ENCODE measurements around the gene CCDC57. TPM values are rescaled to one million over a fixed set of nuclear protein-coding genes. Genes with fewer than 3 reads are reported as not detected.
A peak's percentile ranks its signal among the peaks of the same experiment; 100 is the strongest.

Gene CCDC57
- total RNA-seq, 4 donors from 2014 or later, result 8.4 to 21.6 (median 16.4) TPM

- Histone ChIP-seq H3K27me3 (no peaks in the 10 kb centered on the region), H3K4me3 (no peak overlapping the region), H3K36me3 (peaks cover 6 to 33% (median 28%) of the 10 kb centered on the region in 4 donors), H3K9me3 (no peaks in the 10 kb centered on the region), H3K4me1 (peaks cover 70 to 96% (median 89%) of the 10 kb centered on the region in 4 donors), H3K27ac (replicated peaks in 1 of 4) (peak overlapping the region; percentile 81 to 89 (median 85))
- intact Hi-C loops (cut with DNase I), result loop anchor here (5.0 kb wide), 1 partner anchor 57 kb away; no protein-coding TSS in a partner anchor
- DNase-seq (ENCODE audit: extremely low spot score), result no peak
- WGBS, result 73% methylated on average over 19 of the region's 19 CpGs
- TF ChIP-seq POLR2AphosphoS5 (IDR thresholded peaks at IDR 0.05), result no peak
- TF ChIP-seq POLR2A (IDR thresholded peaks at IDR 0.05; ENCODE audit: low read depth), result no peak
- TF ChIP-seq, protein P1, sequence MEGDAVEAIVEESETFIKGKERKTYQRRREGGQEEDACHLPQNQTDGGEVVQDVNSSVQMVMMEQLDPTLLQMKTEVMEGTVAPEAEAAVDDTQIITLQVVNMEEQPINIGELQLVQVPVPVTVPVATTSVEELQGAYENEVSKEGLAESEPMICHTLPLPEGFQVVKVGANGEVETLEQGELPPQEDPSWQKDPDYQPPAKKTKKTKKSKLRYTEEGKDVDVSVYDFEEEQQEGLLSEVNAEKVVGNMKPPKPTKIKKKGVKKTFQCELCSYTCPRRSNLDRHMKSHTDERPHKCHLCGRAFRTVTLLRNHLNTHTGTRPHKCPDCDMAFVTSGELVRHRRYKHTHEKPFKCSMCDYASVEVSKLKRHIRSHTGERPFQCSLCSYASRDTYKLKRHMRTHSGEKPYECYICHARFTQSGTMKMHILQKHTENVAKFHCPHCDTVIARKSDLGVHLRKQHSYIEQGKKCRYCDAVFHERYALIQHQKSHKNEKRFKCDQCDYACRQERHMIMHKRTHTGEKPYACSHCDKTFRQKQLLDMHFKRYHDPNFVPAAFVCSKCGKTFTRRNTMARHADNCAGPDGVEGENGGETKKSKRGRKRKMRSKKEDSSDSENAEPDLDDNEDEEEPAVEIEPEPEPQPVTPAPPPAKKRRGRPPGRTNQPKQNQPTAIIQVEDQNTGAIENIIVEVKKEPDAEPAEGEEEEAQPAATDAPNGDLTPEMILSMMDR (IDR thresholded peaks at IDR 0.05), result no peak
- no peak for TF ChIP-seq EP300 (IDR thresholded peaks at IDR 0.05)
These were observed 22.6 kb upstream of the CCDC57 start for GRCh38 chr17:82235056-82235774.

DNA sequence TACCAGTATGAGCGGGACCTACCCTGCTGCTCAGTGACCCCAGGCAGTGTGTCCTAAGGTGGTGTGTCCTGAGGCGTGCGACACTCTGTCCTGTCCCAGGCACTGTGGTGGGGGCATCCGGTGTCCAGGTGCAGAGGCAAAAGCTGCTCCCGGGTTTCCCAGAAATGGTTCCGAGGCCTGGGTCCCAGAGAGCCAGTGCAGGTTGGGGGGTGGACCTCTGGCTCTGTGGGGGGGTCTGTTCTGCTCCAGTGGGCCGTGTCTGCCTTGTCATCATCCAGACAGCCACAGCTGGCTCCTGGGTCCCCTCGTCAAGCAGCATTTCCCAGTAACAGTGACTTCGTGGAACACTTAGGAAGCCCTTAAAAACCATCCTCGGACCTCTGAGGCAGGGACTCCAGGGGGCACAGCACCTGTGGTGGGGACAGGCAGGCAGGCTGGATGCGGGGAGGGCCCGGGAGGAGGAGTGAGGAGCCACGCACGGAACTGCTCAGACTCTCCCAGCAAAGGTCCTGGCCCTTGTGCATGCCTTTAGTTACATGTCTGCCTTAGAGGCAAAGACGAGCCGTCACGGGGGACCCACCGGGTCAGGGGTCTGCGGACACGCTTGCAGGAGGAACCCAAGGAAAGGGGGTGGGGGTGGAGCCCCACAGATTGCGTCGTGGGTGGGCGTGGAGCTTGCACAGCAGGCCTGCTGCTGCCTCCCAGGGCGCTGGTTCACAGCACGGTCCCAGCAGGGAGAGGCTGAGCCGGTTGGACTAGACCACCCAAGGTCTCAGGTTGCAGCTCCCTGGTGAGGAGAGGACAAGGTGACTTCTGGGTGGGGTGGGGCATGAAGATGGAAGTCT lies 21.8 kb upstream of the CCDC57 start:
- Histone ChIP-seq H3K4me3 (no peak overlapping the region), H3K27me3 (no peaks in the 10 kb centered on the region), H3K9me3 (no peaks in the 10 kb centered on the region), H3K4me1 (peaks cover 70 to 96% (median 89%) of the 10 kb centered on the region in 4 donors), H3K27ac (replicated peaks in 1 of 4) (peak overlapping the region in 2 of 4 donors; percentile 88 to 89), H3K36me3 (peaks cover 6 to 26% (median 22%) of the 10 kb centered on the region in 4 donors)
- TF ChIP-seq POLR2AphosphoS5 (IDR thresholded peaks at IDR 0.05) (no peak), EP300 (IDR thresholded peaks at IDR 0.05) (no peak), POLR2A (IDR thresholded peaks at IDR 0.05; ENCODE audit: low read depth) (no peak)
- TF ChIP-seq, protein P1 (IDR thresholded peaks at IDR 0.05), result no peak
- intact Hi-C loops (cut with DNase I), result loop anchor here (5.0 kb wide), 1 partner anchor 58 kb away; no protein-coding TSS in a partner anchor
- 57% methylated on average over 22 of the region's 26 CpGs for WGBS
- no peak for DNase-seq (ENCODE audit: extremely low spot score)

- Histone ChIP-seq H3K36me3 (peaks cover 6 to 23% (median 15%) of the 10 kb centered on the region in 4 donors), H3K27ac (replicated peaks in 1 of 4) (peak overlapping the region; percentile 89 to 93 (median 92)), H3K9me3 (no peaks in the 10 kb centered on the region), H3K4me3 (no peak overlapping the region), H3K4me1 (peaks cover 57 to 96% (median 87%) of the 10 kb centered on the region in 4 donors), H3K27me3 (peaks cover 0 to 5% (median 0%) of the 10 kb centered on the region in 4 donors)
- WGBS, result 70% methylated on average over 13 of the region's 21 CpGs
- intact Hi-C loops (cut with DNase I), result no loop called here
- DNase-seq (ENCODE audit: extremely low spot score), result peak; percentile 90
- TF ChIP-seq, protein P1 (IDR thresholded peaks at IDR 0.05), result no peak
- peak in 1 of 2 donors; percentile 43 for TF ChIP-seq POLR2AphosphoS5 (IDR thresholded peaks at IDR 0.05)
These were observed 20.5 kb upstream of the CCDC57 start for GRCh38 chr17:82232876-82233785.

DNA sequence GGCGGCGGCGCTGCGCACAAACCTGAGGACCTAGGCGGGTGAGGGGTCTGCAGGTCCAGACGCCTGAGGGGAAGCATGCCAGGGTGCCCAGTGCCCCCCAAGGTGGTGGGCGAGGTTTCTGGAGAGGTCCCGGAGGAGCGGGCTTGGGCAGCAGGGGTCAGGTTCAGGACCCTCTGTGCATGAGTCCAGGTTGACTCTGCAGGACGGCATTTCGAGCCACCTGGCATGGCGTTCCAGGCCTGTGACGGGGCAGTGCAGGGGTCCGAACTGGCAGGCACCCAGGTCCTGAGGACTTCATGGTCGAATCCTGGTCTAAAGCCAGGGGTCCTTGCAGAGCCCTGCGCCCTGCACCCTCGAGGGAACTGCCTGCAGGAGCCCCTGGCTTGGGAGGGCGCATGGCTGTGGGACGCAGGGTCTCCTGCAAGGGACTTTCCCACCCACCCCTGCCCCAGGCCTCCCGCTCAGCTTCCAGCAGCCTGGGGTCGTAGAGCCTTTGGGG lies 19.7 kb upstream of the CCDC57 start:
- intact Hi-C loops (cut with DNase I), result no loop called here
- 92% methylated on average over 4 of the region's 21 CpGs for WGBS
- H3K4me3 ChIP-seq, result peak overlapping the region; percentile 63 to 76 (median 74)

More for the DNA sequence above, 19.7 kb upstream of the CCDC57 start:
- H3K36me3 ChIP-seq, result peaks cover 4 to 15% (median 9%) of the 10 kb centered on the region in 4 donors
- no peak for DNase-seq (ENCODE audit: extremely low spot score)
- peaks cover 54 to 93% (median 84%) of the 10 kb centered on the region in 4 donors for H3K4me1 ChIP-seq
- H3K9me3 ChIP-seq, result no peaks in the 10 kb centered on the region
- H3K27ac ChIP-seq (replicated peaks in 1 of 4), result peak overlapping the region; percentile 89 to 93 (median 92)
- no peak for TF ChIP-seq EP300 (IDR thresholded peaks at IDR 0.05)
- TF ChIP-seq POLR2A (IDR thresholded peaks at IDR 0.05; ENCODE audit: low read depth), result no peak
- TF ChIP-seq POLR2AphosphoS5 (IDR thresholded peaks at IDR 0.05), result no peak
- TF ChIP-seq, protein P1 (IDR thresholded peaks at IDR 0.05), result no peak
- H3K27me3 ChIP-seq, result peaks cover 0 to 5% (median 0%) of the 10 kb centered on the region in 4 donors

Measured in esophagus muscularis mucosa (tissue), 4 donors.